ENCODE results near the gene GGTLC1. TPM values are rescaled to one million over a fixed set of nuclear protein-coding genes. Genes with fewer than 3 reads are reported as not detected.

GGTLC1 gene
- not detected for total RNA-seq

DNA sequence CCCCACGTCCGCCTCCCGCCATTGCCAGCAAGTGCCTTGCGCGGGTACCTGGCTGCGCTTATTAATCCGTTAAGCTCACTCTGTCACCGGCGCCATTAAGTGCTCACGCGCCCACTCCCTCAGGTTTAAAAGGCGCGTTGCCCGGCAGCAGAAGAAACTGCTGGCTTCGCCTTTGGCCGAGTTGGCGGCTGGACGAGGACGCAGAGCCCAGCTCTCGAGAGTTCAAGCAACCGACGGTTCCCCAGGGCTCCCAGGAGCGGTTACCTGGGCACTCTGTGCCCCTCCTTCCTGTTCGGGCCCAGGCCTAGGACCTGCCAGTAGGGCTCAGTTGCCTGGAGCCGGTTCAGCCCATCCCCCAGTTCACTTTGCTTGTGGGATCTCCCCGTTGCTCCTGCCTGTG is at the start of gene GGTLC1:
Gene GGTLC1, minus strand, starts transcription at position 219 of the 400 bp plus-strand sequence. CDS start 2,168 bp downstream, outside the sequence.
- ChIA-PET POLR2A (no interaction called here), CTCF (no interaction called here)
- H3K4me3 Mint-ChIP-seq, result no peak within 1 kb of the TSS
- H3K27ac Mint-ChIP-seq, result no peak within 1 kb of the TSS
- H3K27me3 Mint-ChIP-seq, result no peaks in the 10 kb centered on the region
- H3K9me3 Mint-ChIP-seq, result no peaks in the 10 kb centered on the region
- no peak for DNase-seq
- H3K36me3 Mint-ChIP-seq (ENCODE audit: low read depth), result no peaks in the 10 kb centered on the region
- H3K4me1 Mint-ChIP-seq, result no peaks in the 10 kb centered on the region

DNA sequence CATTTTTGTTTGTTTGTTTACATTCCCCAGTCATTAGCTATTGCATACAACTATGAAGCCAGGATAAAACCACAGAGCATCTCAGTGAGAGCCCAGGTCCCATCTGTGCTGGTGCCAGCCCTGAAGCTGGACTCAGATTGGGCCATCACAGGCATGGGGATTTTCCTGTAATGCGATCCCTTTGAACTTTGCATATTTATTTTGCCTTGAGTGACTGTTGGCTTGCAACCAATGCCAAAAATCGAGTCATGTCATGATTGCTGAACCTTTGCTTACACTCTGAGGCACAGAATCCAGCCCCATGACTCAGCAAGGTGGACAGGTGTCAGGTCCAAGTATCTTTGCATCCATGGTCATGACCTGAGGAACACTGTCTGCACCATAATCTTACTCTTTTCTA is 46.2 kb upstream of the GGTLC1 start:
- no peak for DNase-seq
- Mint-ChIP-seq H3K27ac (no peak overlapping the region), H3K36me3 (ENCODE audit: low read depth) (peaks cover 15% of the 10 kb centered on the region), H3K27me3 (no peaks in the 10 kb centered on the region), H3K9me3 (peaks cover 4% of the 10 kb centered on the region), H3K4me1 (peaks cover 37% of the 10 kb centered on the region), H3K4me3 (no peak overlapping the region)
- ChIA-PET POLR2A (interaction anchor here (0.8 to 1.7 kb wide), 2 partner anchors 9 to 10 kb away, joined by 3 to 4 read pairs; no protein-coding TSS in a partner anchor), CTCF (no interaction called here)

DNA sequence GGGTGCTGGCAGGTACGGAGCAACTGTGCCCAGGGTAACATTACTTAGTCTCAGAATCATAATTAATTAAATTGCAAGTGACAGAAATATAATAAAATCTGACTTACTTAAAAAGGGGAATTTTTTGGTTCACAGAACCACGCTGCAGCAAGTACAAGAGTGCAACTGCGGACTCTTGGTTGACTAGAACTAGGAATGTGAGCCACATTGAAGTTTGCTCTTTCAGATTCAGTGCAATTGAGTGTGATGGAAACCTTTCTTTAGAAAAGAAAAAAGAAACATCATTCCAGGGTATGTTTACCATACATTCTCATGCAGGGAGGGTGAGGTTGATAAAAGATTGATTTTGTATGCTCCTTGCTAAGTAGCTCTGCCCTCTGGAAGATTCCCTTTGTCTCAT is 45.0 kb upstream of the GGTLC1 start:
- ChIA-PET POLR2A (interaction anchor here (1.7 kb wide), 1 partner anchor 12 kb away, joined by 4 read pairs; no protein-coding TSS in a partner anchor), CTCF (no interaction called here)
- peak overlapping the region; percentile 56 for H3K27ac Mint-ChIP-seq
- peaks cover 22% of the 10 kb centered on the region for H3K36me3 Mint-ChIP-seq (ENCODE audit: low read depth)
- DNase-seq, result no peak
- peaks cover 4% of the 10 kb centered on the region for H3K9me3 Mint-ChIP-seq
- peaks cover 42% of the 10 kb centered on the region for H3K4me1 Mint-ChIP-seq
- no peak overlapping the region for H3K4me3 Mint-ChIP-seq
- H3K27me3 Mint-ChIP-seq, result no peaks in the 10 kb centered on the region

DNA sequence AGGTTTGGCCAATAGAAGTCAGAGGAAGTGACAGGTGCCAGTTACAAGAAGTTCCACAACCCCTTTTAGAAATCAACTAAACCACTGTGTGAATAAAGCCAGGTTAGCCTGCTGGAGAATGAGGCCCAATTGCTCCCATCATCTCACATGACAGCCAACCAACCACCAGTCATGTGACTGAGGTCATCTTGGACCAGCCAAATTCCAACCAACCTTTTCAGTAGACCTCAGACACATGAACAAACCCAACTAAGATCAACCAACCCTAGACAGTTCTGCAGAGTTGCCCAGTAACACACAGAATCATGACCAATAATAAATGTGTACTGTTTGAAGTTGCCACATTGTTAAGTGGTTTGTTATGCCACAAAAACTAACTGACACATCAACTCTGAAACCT is 44.6 kb upstream of the GGTLC1 start:
- H3K4me1 Mint-ChIP-seq, result peaks cover 40% of the 10 kb centered on the region
- ChIA-PET CTCF (interaction anchor here (0.9 kb wide), 1 partner anchor 11 kb away, joined by 3 read pairs; no protein-coding TSS in a partner anchor), POLR2A (interaction anchor here (1.2 to 1.7 kb wide), 2 partner anchors 12 kb away, joined by 3 to 4 read pairs; no protein-coding TSS in a partner anchor)
- H3K4me3 Mint-ChIP-seq, result no peak overlapping the region
- peaks cover 4% of the 10 kb centered on the region for H3K9me3 Mint-ChIP-seq
- H3K27me3 Mint-ChIP-seq, result no peaks in the 10 kb centered on the region
- peaks cover 22% of the 10 kb centered on the region for H3K36me3 Mint-ChIP-seq (ENCODE audit: low read depth)
- peak; percentile 54 for DNase-seq
- peak overlapping the region; percentile 56 for H3K27ac Mint-ChIP-seq

DNA sequence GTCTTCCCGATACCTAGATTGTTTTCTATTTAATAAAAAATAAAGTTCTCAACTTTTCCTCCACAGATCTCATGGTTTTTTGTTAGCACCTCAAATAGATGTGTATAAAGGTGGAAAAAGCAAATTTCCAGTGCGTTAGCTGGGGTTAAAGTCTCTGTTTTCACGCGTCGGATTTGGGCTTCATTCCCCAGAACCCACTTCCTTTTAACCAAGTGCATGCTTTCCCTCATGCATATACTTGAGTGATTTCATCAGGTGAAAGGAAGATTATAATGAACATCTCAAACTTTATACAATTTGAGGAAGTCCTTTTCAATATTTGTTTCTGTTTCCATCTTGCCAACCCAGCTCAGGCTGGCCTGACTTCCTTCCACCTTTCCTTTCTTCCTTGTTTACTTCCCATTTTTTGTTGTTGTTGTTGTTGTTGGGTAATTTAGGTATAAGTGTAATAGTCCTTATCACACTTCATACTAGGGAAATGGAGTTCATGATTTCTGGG is 43.9 kb upstream of the GGTLC1 start:
- no peak for DNase-seq
- H3K4me1 Mint-ChIP-seq, result peaks cover 43% of the 10 kb centered on the region
- ChIA-PET CTCF (interaction anchor here (0.6 to 0.9 kb wide), 2 partner anchors 12 to 62 kb away, joined by 3 to 4 read pairs; no protein-coding TSS in a partner anchor), POLR2A (interaction anchor here (1.0 to 1.2 kb wide), 2 partner anchors 13 to 14 kb away, joined by 3 to 6 read pairs; no protein-coding TSS in a partner anchor)
- no peaks in the 10 kb centered on the region for H3K27me3 Mint-ChIP-seq
- peaks cover 4% of the 10 kb centered on the region for H3K9me3 Mint-ChIP-seq
- H3K36me3 Mint-ChIP-seq (ENCODE audit: low read depth), result peaks cover 22% of the 10 kb centered on the region
- H3K4me3 Mint-ChIP-seq, result no peak overlapping the region
- H3K27ac Mint-ChIP-seq, result peak overlapping the region; percentile 56

DNA sequence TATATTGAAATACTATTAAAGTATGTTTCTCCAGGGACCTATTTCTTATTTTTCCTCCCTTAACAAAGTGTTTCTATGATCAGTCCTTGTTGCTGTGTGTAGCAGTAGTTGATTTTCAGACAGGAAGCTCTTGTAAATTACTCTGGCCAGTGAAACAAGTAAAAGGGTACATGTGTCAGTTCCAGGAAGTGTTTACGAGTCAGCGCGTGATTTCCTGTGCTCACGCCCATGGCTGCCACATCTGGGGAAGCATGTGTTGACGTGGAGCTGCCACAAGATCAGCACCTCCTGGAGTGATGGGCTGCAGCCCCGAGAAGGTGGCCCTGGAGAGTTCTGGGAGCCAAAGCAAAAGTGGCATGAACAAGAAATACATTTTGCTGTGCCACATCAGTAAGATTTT is 38.6 kb upstream of the GGTLC1 start:
- POLR2A ChIA-PET, result interaction anchor here (0.7 to 3.7 kb wide), 13 partner anchors 9 to 1718 kb away, joined by 3 to 23 read pairs (median 3); no protein-coding TSS in a partner anchor
- peak; percentile 89 for DNase-seq
- Mint-ChIP-seq H3K27ac (peak overlapping the region; percentile 91), H3K4me1 (peaks cover 41% of the 10 kb centered on the region), H3K9me3 (peaks cover 4% of the 10 kb centered on the region), H3K27me3 (no peaks in the 10 kb centered on the region), H3K36me3 (ENCODE audit: low read depth) (peaks cover 22% of the 10 kb centered on the region), H3K4me3 (peak overlapping the region; percentile 52)
- CTCF ChIA-PET, result interaction anchor here (1.0 to 2.5 kb wide), 7 partner anchors 9 to 75 kb away, joined by 3 to 9 read pairs (median 5); no protein-coding TSS in a partner anchor

DNA sequence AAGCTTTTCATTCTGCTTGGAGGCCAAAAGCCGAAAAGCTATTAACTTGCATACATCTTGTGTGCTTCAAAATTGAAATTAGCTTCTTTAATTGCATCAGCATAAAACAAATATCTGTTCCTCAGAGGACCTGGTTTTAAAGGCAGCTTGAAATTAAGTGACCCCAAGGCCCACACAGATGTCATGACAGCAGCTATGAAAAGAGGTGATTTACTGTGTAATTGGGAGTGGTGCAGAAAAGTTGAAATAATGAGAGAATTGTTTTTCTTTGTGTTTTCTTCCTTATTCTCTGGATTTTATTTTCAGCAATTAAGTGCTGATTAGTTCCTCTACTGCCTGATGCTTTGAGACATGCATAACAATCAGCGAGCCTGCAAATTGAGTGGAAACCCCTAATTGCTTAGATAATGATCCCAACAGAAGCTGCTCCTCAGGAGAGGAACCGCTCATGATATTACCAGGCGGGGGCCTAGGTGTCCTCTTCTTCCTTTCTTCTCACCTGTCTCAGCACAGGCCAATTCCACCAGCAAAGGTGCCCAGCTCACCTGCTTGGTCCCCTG is 34.1 kb upstream of the GGTLC1 start:
- Mint-ChIP-seq H3K9me3 (no peaks in the 10 kb centered on the region), H3K4me3 (no peak overlapping the region), H3K36me3 (ENCODE audit: low read depth) (peaks cover 9% of the 10 kb centered on the region), H3K4me1 (peaks cover 26% of the 10 kb centered on the region), H3K27me3 (no peaks in the 10 kb centered on the region), H3K27ac (no peak overlapping the region)
- DNase-seq, result no peak
- CTCF ChIA-PET, result no interaction called here
- POLR2A ChIA-PET, result no interaction called here

DNA sequence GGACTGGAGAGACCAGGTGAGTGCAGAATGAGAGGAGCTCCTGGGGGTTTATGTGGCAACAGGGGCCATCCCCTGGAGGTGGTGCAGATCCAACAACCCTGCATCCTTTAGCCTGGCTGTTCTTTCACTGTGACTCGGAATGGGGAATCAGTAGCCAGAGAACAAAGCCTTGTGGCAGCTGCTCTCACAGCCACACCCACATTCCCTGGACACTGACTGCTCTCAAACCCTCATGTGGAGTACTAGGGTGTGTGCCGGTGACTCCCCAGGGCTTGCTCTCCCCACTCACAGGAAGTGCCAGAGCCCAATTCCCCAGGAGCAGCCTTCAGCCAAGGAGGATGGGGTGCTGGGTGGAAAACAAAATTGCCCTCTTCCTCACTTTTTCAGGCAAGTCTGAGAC is 30.2 kb upstream of the GGTLC1 start:
- Mint-ChIP-seq H3K4me3 (no peak overlapping the region), H3K27ac (no peak overlapping the region), H3K27me3 (peaks cover 14% of the 10 kb centered on the region), H3K36me3 (ENCODE audit: low read depth) (no peaks in the 10 kb centered on the region), H3K4me1 (peaks cover 7% of the 10 kb centered on the region), H3K9me3 (no peaks in the 10 kb centered on the region)
- POLR2A ChIA-PET, result interaction anchor here (1.1 to 1.2 kb wide), 2 partner anchors 8 to 47 kb away, joined by 3 to 7 read pairs; no protein-coding TSS in a partner anchor
- DNase-seq, result no peak
- CTCF ChIA-PET, result no interaction called here

DNA sequence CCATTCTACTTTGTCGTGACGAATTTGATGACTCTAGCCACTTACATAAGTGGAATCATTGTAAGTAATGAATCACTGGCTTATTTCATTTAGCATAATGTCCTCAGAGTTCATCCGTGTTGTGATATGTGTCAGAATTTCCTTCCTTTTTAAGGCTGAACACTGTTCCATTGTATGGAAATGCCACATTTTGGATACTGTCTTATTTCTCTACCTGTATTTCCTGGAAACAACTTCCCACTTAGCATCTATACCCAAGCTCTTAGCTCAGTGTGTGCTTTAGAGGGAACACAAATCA is 28.8 kb upstream of the GGTLC1 start:
- Mint-ChIP-seq H3K9me3 (no peaks in the 10 kb centered on the region), H3K4me3 (no peak overlapping the region), H3K27me3 (peaks cover 14% of the 10 kb centered on the region), H3K4me1 (peaks cover 7% of the 10 kb centered on the region), H3K27ac (no peak overlapping the region), H3K36me3 (ENCODE audit: low read depth) (no peaks in the 10 kb centered on the region)
- ChIA-PET CTCF (no interaction called here), POLR2A (no interaction called here)
- DNase-seq, result no peak

DNA sequence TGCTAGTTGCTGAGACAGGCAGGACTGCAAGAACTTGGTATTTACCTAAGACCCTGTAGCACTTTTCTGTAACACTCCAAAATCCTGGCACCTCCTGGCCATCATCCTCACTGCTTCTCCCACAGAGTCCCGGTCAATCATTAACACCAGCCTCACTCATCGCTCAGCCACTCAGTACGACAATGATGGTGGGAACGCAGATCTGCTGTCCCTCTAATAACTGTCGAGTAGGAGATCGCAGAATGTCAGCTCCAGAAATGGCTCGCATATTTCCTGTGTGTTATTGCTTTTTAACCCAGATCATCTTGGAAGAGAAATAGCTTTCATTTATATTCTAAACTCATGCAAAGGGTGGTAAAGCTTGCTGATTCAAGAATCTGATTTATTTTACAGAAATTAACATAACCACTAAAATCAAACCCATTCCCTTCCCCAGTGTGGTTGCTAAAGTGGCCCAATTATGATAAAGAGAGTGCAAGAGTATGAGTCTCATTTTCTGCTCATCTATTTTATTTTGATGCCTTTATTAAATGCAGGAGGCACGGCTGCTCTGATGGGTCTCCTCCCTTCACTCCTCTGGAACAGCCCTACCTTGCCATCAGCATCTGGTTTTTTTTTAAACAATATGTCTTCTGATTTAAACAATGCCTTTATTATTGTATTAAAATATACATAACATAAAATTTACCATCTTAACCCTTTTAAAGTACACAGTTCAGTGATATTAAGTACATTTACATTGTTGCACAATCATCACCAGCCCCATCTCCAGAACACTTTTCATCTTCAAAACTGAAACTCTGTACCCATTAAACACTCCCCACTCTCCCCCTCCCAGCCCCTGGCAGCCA is 28.3 kb upstream of the GGTLC1 start:
- no peak for DNase-seq
- Mint-ChIP-seq H3K4me1 (peaks cover 7% of the 10 kb centered on the region), H3K4me3 (no peak overlapping the region), H3K27ac (no peak overlapping the region), H3K9me3 (no peaks in the 10 kb centered on the region), H3K36me3 (ENCODE audit: low read depth) (no peaks in the 10 kb centered on the region), H3K27me3 (peaks cover 14% of the 10 kb centered on the region)
- POLR2A ChIA-PET, result no interaction called here
- CTCF ChIA-PET, result interaction anchor here (0.9 kb wide), 2 partner anchors 16 to 237 kb away, joined by 3 read pairs; no protein-coding TSS in a partner anchor

DNA sequence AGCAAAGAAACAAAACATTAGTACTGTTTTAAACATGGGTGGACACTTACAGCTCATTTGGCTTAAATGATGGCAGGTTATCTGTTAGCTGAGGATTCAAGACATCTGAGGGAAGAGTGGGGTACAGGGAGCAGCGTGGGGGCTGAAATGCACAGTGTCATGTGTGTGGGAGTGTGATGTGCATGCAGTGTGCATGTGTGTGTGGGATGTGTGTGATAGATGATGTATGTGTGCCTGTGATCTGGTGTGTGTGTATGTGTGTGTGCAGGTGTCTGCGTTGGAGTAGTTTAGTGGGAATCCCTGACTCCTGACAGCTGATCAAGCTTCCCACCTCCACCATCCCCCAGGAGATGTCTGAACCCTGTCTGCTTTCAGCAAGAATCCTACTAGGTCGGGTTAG is 25.4 kb upstream of the GGTLC1 start:
- H3K36me3 Mint-ChIP-seq (ENCODE audit: low read depth), result no peaks in the 10 kb centered on the region
- CTCF ChIA-PET, result no interaction called here
- no peak for DNase-seq
- peaks cover 14% of the 10 kb centered on the region for H3K27me3 Mint-ChIP-seq
- H3K4me1 Mint-ChIP-seq, result peaks cover 7% of the 10 kb centered on the region
- H3K9me3 Mint-ChIP-seq, result no peaks in the 10 kb centered on the region
- no peak overlapping the region for H3K27ac Mint-ChIP-seq
- no peak overlapping the region for H3K4me3 Mint-ChIP-seq
- POLR2A ChIA-PET, result no interaction called here

DNA sequence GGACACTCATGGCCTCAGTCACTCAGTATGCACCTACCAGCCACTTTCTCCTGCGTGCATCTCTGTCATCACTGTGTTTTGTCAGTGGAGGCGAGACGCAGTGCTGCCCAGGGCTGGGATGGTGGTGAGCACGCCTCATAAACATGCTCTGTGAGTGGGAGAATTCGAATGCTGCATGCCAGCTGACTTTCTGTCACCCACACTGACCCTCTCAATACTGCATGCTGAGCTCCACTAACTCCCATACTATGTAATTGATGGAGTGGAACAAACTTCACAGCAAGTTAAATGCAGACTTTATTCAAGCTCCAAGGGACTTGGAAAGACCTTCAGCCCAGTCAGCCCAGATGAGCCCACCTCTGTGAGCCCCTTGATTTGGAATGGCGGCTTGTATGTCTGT is 22.7 kb upstream of the GGTLC1 start:
- no peak for DNase-seq
- no peaks in the 10 kb centered on the region for H3K9me3 Mint-ChIP-seq
- no peaks in the 10 kb centered on the region for H3K36me3 Mint-ChIP-seq (ENCODE audit: low read depth)
- H3K4me3 Mint-ChIP-seq, result no peak overlapping the region
- H3K4me1 Mint-ChIP-seq, result no peaks in the 10 kb centered on the region
- no peak overlapping the region for H3K27ac Mint-ChIP-seq
- peaks cover 9% of the 10 kb centered on the region for H3K27me3 Mint-ChIP-seq
- ChIA-PET CTCF (no interaction called here), POLR2A (no interaction called here)

DNA sequence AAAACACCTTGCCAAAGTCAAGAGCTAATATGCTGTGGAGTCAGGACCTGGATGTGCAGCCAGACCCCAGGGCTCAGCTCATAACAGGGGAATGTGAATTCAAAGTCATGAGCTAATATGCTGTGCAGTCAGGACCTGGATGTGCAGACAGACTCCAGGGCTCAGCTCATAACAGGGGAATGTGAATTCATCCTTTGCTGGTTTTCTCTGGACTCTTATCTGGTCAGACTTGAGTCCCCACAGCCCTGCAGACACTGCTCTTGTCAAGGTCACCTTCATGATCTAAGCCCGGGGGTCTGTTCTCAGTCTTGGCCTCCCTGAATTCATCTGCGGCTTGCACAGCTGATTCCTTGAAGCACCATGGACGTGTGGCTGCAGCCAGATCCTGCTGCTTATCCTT is 19.2 kb upstream of the GGTLC1 start:
- H3K9me3 Mint-ChIP-seq, result no peaks in the 10 kb centered on the region
- no peak for DNase-seq
- H3K27me3 Mint-ChIP-seq, result peaks cover 4% of the 10 kb centered on the region
- ChIA-PET POLR2A (no interaction called here), CTCF (interaction anchor here (1.0 kb wide), 1 partner anchor 92 kb away, joined by 4 read pairs; no protein-coding TSS in a partner anchor)
- no peak overlapping the region for H3K4me3 Mint-ChIP-seq
- H3K36me3 Mint-ChIP-seq (ENCODE audit: low read depth), result no peaks in the 10 kb centered on the region
- no peak overlapping the region for H3K27ac Mint-ChIP-seq
- H3K4me1 Mint-ChIP-seq, result no peaks in the 10 kb centered on the region
